Sigmoid colon (tissue), 3 donors: Measurements from ENCODE around the gene GPLD1.

Experiments used
- CTCF ChIP-seq, 4 experiments: fragments of 450-650 bp in 3 of 4; fragments of 200-600 bp in 1 of 4; IDR thresholded peaks; one replicate each; pipeline ENCODE4 v1.5.1; 2016 to 2019; ENCODE audit warnings: antibody characterized with exemption in 4 of 4, mild to moderate bottlenecking in 3 of 4, moderate library complexity in 2 of 4
- POLR2A ChIP-seq, 2 donors: fragments of 450-650 bp; IDR thresholded peaks; one replicate each; pipeline ENCODE4 v1.6.1; 2016; ENCODE audit warnings: antibody characterized with exemption in 2 of 2, mild to moderate bottlenecking in 2 of 2, moderate library complexity in 2 of 2

GRCh38 chr6:24480705-24481104 is 8.7 kb downstream of the GPLD1 start:
- TF ChIP-seq CTCF (IDR thresholded peaks at IDR 0.05) (no peak), POLR2A (IDR thresholded peaks at IDR 0.05) (no peak)
